Stimulated activated CD8-positive, alpha-beta memory T cell treated with anti-CD3 and anti-CD28 coated beads, Interleukin-15, amount 100 ng/mL, for 4 hours (primary cell): ENCODE results near the gene KIF19.
"Not testable (repeated sequence)": the region's sequence is repeated elsewhere in the genome, so short reads cannot be mapped to it uniquely, and the experiment has no call there.

ENCODE experiments used
- DNase-seq, 2 donors: peaks; one replicate each; pipeline ENCODE4 v3.0.0-alpha.2; 2020; ENCODE audit warnings: low read depth in 2 of 2

KIF19 gene

DNA sequence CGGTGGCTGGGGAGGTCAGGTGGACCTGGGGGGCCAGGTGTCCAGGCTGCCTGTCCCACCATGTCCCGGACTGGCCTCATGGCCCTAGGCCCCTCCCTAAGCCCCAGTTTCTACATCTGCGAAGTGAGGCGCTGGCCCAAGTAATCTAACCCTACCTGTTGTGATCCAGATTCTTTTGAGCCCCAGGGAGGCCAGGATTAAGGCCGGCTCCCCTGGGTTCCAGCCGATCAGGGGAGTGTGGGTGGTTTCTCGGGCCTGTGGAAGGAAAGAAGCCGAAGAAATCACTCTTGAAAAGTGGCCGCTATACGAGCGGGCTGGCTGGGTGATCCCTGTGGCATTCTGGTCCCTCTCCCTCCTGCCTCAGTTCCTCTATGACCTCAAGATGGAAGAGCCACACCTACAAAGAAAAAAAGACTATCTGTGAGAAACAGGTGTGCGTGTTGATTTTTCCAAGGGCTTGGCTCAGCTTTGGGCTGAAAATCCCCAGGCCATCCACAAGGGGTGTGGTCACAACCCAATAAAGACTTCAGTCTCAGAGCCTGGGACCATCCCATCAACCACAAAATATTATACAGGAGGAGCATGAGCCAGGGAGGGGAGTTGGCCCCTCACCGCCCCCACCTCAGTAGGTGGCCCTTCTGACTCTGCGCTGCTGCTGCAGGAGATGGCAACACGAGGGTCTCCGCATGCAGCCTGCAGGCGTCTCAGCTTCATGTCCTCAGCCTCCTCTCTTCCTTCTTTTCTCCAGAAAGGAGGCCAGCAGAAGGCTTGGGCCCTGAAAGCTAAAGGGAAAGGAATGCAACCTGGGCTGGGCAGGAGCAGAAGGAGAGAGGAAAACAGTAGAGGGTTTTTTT, 61.6 kb downstream of the KIF19 start:
- DNase-seq = no peak

DNA sequence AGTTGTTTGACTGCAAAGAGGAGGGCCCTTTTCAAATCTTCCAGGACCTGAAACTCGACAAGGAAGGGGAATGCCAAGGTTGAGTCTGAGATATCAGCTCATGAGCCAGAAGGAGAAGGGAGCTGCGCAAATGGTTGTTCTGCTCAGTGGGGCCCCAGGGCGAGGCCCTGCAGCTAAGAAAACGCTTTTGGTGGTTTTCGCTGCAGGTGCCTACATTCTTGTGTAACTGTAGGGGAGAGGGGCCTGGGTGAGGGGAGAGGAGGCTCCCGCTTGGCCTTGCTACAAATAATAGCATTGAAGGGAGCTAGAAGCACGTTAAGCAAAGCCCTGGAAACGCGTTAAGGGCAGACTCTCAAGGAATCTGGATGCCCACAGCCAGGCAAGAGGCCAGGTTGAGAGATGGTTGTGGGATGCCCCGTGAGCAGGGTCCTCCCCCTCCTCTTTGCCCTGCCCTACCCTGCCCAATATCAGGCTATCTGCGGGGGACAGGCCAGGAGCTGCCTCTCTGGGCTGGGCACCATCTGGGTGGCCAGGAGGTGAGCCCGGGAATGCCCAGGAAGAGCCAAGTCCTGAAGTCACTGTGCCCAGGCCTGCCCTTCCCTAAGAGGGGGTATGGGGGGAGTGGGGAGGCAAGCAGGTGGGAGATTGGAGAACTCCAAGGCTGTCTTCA, 63.2 kb downstream of the KIF19 start:
- no peak for DNase-seq

DNA sequence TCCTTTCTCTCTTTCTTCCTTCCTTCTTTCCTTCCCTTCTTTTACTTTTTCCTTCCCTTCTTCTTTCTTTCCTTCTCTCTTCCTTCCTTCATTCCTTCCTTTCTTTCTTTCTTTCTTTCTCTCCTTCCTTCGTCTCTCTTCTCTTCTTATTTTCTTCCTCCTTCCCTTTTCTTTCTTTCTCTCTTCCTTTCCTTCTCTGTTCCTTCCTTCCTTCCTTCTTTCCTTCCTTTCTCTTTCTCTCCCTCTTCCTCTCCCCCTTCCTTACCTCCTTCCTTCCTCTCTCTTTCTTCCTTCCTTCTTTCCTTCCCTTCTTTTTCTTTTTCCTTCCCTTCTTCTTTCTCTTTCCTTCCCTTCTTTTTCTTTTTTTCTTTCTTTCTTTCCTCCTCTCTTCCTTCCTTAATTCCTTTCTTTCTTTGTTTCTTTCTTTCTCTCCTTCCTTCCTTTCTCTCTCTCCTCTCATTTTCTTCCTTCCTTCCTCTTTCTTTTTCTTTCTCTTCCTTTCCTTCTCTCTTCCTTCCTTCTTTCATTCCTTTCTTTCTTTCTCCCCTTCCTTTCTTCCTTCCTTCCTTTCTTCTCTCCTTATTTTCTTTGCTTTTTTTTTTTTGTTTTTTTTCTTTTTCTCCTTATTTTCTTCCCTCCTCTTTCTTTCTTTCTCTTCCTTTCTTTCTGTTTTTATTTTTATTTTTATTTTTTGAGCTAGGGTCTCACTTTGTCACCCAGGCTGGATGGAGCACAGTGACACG, 64.1 kb downstream of the KIF19 start:
- no peak for DNase-seq

DNA sequence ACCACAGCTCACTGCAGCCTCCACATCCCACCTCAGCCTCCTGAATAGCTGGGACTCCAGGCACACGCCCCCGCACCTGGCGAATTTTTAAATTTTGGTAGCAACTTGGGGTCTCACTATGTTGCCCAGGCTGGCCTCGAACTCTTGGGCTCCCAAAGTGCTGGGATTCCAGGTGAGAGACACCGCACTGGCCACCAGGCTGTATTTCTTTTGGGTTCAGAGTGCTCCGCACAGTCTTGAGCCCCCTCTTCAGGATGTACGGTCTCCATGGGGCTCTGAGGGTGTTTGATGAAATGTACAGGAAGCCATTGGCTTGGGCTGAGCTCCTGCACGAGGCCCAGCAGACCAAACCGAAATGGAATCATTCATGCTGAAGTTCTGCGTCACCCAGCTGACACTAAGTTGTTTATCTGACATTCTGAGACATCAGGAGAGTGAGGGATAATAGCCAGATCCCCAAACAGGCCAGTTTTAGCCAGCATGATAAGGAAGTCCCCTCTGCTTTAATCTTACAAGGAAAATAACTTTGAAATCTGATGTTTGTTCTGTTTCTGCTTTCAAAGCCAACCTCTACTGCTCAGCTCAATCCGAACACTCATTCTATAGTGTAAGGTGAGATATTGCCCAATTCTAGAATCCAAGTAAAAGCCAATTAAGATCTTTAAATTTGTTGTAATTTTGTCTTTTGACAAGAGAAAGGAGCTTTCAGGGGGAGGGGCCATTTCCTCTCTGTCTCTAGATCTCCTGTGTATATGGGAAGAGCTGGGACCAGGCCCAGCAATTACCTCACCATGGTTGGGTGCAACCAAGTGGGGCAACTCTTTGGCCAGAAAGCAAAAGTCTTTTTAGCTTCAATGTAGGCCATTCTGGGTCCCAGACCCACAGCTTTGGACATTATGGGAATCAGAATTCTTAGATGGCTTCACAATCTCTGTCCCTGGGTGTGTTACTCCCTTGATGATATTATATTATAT, 64.9 kb downstream of the KIF19 start:
- DNase-seq = no peak

DNA sequence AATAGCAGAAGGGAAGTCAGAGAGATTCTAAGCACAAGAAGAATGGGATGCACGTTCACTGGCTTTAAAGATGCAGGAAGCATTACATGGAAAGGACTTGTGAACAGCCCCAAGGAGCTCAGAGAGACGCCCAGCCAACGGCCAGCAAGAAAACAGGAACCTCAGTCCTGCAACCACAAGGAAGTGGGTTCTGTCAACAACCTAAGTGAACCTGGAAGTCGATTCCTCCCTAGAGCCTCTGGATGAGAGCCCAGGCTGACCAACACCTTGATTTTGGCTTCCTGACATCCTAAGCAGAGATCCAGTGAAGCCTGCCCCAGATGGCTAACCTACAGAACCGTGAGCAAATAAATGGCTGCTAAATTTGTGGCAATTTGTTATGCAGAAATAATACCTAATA, 65.7 kb downstream of the KIF19 start:
- DNase-seq = no peak

DNA sequence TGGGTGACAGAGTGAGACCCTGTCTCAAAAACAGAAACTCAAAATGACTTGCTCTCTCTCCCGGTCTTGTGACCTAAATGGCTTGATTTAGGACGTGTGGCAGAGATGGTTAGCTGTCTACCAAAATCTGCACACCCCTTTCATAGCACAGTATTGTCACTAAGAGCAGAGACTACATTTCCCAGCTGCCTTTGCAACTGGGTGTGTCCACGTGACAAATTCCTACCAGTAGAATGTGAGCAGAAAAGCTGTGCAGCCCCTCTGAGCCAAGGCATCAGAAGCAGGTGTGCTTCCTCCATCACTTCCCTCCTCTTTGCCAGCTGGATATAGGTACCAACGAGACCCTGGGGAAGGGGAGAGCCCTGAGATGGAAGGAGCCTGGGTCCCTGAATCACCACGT, 66.8 kb downstream of the KIF19 start:
- DNase-seq = no peak

DNA sequence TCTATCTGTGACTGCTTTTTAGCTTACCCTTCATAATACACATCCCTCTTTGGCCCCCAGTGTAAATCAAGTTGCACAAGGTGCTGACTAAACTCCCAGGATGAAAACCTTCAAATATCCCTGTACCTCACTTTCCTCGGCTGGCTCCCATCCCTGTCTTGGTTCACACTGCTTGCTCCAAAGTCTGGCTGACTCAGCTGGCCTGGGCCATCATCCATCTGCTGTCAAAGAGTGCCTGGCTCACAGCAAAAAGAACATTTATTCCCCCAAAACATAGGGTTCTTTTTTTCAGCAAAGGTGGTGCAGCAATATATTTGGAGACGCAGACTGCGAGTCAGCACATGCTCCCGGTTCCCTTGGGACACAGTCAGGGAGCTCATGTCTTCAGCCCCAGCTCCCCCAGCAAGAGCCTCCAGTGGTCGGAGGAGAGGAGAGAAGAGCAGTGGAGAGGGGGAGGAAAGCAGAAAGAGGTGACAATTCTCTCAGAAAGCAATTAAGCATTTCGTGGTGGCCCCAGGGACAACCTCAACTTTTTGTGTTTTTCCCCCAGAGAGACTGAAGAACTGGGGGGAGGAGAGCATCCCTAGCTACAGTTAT, 67.4 kb downstream of the KIF19 start:
- no peak for DNase-seq

DNA sequence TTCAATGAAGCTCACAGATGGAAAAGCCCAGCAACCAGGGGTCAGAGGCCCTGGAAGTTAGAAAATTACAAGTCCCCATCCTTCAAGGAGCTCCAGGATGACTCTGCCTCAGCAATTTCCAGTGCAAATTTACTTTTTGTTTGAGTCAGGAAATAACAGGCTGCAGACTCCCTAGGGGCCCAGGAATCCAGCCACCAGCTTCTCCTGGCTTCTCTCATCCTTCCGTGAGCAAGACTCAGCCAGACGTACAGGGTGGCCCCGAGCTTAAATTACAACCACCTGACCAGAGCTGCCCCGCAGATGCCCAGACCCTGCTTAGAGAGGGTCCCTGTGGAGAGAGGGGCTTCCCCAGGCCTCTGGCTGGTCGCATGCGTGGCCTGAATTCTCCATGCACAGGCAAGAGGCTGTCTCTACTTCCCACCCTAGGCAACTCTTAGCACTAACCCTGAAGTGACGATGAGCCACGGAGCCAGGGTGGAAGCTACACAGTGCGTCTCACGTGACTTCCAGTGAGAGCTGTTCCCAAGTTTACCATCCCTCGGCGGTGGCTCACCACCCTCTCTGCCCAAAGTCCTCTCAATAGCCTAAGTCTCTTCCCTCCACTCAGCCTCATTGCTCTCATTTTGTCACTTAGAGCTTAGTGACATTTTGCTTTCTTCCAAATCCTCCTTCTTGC, 68.4 kb downstream of the KIF19 start:
- DNase-seq = no peak

DNA sequence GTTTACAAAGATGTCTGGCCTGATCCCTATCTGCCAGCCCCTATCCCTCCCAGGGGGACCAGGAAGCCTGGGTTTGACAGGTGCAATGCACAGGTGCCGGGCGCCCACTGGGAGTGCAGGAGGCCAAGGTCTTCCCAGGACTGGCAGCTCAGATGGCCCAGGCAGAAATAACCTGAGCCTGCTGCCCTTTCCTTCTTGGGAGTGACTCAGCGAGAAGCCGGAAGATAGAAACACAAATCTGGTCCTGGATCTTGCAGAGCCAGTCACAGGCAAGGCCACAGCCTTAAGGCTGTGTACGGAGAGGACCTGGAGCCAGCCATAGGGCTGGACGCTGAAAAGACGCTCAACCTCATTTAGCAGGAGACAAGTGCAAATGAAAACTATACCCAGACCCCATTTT, 69.0 kb downstream of the KIF19 start:
- DNase-seq = no peak

DNA sequence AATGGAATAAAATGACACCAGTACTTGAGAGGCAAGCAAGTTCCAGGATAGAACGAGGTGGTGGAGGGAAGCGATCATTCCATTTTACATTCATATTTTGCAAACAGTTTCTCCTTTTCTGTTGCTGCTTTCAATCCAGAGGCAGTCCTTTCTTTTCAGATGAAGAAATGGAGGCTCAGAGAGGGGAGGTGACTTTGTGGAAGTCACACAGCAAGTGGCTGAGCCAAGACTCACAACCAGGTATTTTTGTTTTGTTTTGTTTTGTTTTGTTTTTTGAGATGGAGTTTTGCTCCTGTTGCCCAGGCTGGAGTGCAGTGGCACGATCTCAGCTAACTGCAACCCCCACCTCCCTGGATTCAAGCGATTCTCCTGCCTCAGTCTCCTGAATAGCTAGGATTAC, 70.5 kb downstream of the KIF19 start:
- DNase-seq = no peak

DNA sequence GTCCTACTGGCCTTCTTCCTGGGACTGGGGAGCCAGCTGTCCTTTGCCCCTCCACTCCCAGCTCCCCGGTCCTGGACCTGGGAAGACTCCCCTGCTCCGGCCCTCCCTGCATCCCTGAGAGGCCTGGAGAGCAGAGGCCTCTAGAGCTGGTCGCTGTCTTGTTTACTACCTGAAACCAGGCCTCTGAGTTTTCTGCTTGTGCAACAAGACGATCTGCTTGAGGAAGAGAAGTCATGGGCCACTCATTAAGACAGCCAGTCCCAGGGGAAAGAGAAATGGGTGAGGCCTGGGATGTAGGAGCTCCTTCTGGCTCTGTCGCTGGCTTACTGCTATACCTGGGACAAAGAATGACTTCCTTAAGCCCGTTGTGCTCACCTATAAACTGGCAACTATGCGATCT, 76.0 kb downstream of the KIF19 start:
- DNase-seq = no peak

DNA sequence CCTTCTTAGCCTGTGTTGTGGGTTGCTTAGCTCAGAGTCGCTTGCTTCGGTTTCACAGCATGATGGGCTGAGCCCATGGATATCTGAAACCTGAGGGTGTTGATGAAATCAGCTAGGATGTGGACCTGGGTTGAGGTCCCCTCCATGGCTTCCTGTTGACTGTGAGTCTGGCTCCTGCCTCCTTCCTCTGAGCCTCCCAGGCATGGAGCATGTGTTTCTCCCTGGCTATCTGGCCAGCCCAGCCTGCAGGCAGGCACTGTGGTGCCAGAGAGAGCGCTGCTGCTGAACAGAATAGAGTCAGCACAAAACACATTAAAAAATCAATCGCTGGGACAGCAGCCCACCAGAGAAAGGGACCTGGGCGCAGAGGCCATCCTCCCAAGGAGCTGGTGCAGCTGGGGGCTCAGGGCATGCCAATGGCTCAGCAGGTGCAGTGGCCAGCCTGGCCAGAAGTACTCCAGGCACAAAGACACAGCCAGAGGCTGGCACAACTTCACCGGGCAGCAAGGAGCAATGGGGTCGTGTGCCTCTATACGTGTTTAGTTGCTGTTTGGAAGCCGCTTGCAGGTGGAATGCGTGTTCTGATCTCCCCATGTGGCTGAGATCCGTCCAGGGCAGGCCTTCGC, 77.6 kb downstream of the KIF19 start:
- DNase-seq = no peak

DNA sequence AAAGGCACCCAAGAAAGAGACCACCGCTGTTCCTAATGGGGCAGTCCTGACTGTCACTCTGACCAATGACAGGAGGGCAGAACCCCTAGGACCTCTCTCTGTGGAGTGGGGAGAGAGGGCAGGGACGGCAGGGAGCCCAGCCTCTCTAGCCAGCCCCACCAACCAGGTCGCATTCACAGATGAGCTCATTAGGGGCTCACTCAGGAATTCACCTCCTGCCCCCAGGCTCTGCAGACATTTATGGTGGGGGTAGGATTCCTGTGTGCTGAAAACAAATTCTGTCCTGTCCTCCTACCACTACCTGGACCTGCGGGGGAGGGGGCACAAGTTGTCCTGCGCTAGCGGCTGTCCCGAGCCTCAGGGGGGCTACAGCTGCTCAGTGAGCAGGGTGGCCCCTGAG, 78.2 kb downstream of the KIF19 start:
- DNase-seq = no peak

DNA sequence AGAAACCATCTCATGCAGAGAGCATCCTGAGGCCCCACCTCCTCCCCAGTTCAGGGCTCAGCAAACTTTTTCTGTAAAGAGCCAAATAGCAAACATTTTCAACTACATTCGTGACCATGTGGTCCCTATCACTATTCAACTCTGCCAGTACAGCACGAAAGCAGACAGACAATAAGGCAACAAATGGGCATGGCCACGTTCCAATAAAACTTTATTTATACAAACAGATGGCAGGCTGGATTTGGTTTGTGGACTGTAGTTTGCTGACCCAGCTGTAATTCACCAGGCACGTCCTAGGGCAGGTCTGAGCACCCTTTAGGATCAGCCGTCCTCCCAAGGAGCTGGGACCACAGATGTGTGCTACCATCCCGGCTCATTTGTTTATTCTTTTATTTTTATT, 78.8 kb downstream of the KIF19 start:
- no peak for DNase-seq

DNA sequence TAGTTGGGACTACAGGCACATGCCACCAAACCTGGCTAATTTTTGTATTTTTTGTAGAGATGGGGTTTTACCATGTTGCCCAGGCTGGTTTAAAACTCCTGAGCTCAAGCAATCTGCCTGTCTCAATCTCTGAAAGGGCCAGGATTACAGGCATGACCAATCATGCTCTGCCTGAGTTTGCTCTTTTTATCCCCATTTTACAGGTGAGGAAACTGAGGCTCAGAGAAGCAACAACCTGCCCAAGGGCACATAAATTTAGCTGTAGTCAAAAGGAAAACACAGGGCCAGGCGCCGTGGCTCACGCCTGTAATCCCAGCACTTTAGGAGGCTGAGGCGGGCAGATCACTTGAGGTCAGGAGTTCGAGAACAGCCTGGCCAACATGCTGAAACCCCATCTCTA, 79.3 kb downstream of the KIF19 start:
- DNase-seq = not testable (repeated sequence)
